Karpas-422 (cell line): Measurements from ENCODE around the gene FNDC4. TPM values are rescaled to one million over a fixed set of nuclear protein-coding genes. Genes with fewer than 3 reads are reported as not detected.

Source experiments
- DNase-seq: peaks from one replicate; pipeline ENCODE4 v3.0.0-alpha.2; 2015
- H2AFZ ChIP-seq: fragments of 200-600 bp; sonication (generic); 2 replicates; pipeline ENCODE4 v1.6.1; 2014; ENCODE audit warnings: antibody characterized with exemption, low read length, mixed read lengths
- H3K27ac ChIP-seq: fragments of 200-600 bp; sonication (generic); 2 replicates; pipeline ENCODE4 v1.5.1; 2014; ENCODE audit warnings: mild to moderate bottlenecking, low read length, moderate library complexity
- H3K27me3 ChIP-seq: fragments of 200-600 bp; sonication (generic); 2 replicates; pipeline ENCODE4 v1.6.1; 2014; ENCODE audit warnings: low read length, mixed read lengths
- H3K36me3 ChIP-seq: fragments of 200-600 bp; sonication (generic); 2 replicates; pipeline ENCODE4 v1.6.1; 2014; ENCODE audit warnings: low read length, mixed read lengths; ENCODE audit not compliant: insufficient read depth
- H3K4me1 ChIP-seq: fragments of 200-600 bp; sonication (generic); 2 replicates; pipeline ENCODE4 v1.6.1; 2014; ENCODE audit warnings: mild to moderate bottlenecking, low read length, mixed read lengths
- H3K4me2 ChIP-seq: fragments of 200-600 bp; sonication (generic); 2 replicates; pipeline ENCODE4 v1.6.1; 2014; ENCODE audit warnings: low read length, low read depth, mild to moderate bottlenecking; ENCODE audit not compliant: poor library complexity, severe bottlenecking
- H3K4me3 ChIP-seq: fragments of 200-600 bp; sonication (generic); 2 replicates; pipeline ENCODE4 v1.5.1; 2014; ENCODE audit warnings: mild to moderate bottlenecking, antibody characterized with exemption, low read length, mixed read lengths
- H3K79me2 ChIP-seq: fragments of 200-600 bp; sonication (generic); 2 replicates; pipeline ENCODE4 v1.6.1; 2014; ENCODE audit warnings: mild to moderate bottlenecking, low read length, mixed read lengths
- H3K9ac ChIP-seq: fragments of 200-600 bp; sonication (generic); 2 replicates; pipeline ENCODE4 v1.6.0; 2014; ENCODE audit warnings: low read length
- H3K9me2 ChIP-seq: fragments of 200-600 bp; sonication (generic), shearing (Covaris generic); replicated peaks from 2 replicates; pipeline ENCODE4 v1.6.0; 2014; ENCODE audit warnings: mild to moderate bottlenecking, low read length, moderate library complexity; ENCODE audit not compliant: insufficient read depth
- H3K9me3 ChIP-seq: fragments of 300-700, 200-600 bp; sonication (generic); 2 replicates; pipeline ENCODE4 v1.6.1; 2014; ENCODE audit warnings: low read length, mixed read lengths
- H4K20me1 ChIP-seq: fragments of 200-600 bp; sonication (generic); 2 replicates; pipeline ENCODE4 v1.6.1; 2014; ENCODE audit warnings: mild to moderate bottlenecking, antibody characterized with exemption, low read length, low read depth; ENCODE audit not compliant: insufficient read depth
- small RNA-seq: library from RNA; depleted of rRNA; stranded (forward); fragments of <200 nt; gene quantifications from one replicate; pipeline ENCODE3, GENCODE V24; 2014
- total RNA-seq: library from RNA; depleted of rRNA; stranded (reverse); fragments of >200 nt; shearing (Covaris generic); gene quantifications from 2 replicates; pipeline ENCODE4 v1.2.3, GENCODE V29; 2014; ENCODE audit warnings: low replicate concordance; rRNA removed

FNDC4 gene
- total RNA-seq, 1 experiment from 2014 or later, result not detected

- Histone ChIP-seq H3K9ac (no peak overlapping the region), H3K27me3 (no peaks in the 10 kb centered on the region), H4K20me1 (no peaks in the 10 kb centered on the region), H3K27ac (no peak overlapping the region), H3K36me3 (peaks cover 6% of the 10 kb centered on the region; the same call in 1 of the 2 replicates), H3K9me2 (no peaks in the 10 kb centered on the region), H3K4me2 (no peak overlapping the region), H2AFZ (no peak overlapping the region), H3K9me3 (no peaks in the 10 kb centered on the region), H3K79me2 (no peaks in the 10 kb centered on the region), H3K4me3 (no peak overlapping the region), H3K4me1 (no peaks in the 10 kb centered on the region)
- no peak for DNase-seq
Measured at GRCh38 chr2:27445615-27446014, 49.4 kb downstream of the FNDC4 start.

- Histone ChIP-seq H3K4me1 (no peaks in the 10 kb centered on the region), H3K4me3 (no peak overlapping the region), H4K20me1 (no peaks in the 10 kb centered on the region), H2AFZ (no peak overlapping the region), H3K4me2 (no peak overlapping the region), H3K27me3 (no peaks in the 10 kb centered on the region), H3K79me2 (no peaks in the 10 kb centered on the region), H3K36me3 (peaks cover 9% of the 10 kb centered on the region; the same call in 1 of the 2 replicates), H3K9ac (no peak overlapping the region), H3K27ac (no peak overlapping the region), H3K9me2 (no peaks in the 10 kb centered on the region), H3K9me3 (no peaks in the 10 kb centered on the region)
- DNase-seq, result no peak
Measured at GRCh38 chr2:27445155-27445554, 49.8 kb downstream of the FNDC4 start.

GRCh38 chr2:27442920-27443282, 52.1 kb downstream of the FNDC4 start:
- Histone ChIP-seq H3K36me3 (peaks cover 9% of the 10 kb centered on the region; the same call in 1 of the 2 replicates), H3K4me3 (no peak overlapping the region), H3K9me3 (no peaks in the 10 kb centered on the region), H3K27ac (no peak overlapping the region), H3K9me2 (no peaks in the 10 kb centered on the region), H3K4me1 (no peaks in the 10 kb centered on the region), H3K9ac (no peak overlapping the region), H2AFZ (no peak overlapping the region), H3K79me2 (no peaks in the 10 kb centered on the region), H4K20me1 (no peaks in the 10 kb centered on the region), H3K4me2 (no peak overlapping the region), H3K27me3 (no peaks in the 10 kb centered on the region)
- DNase-seq, result no peak

GRCh38 chr2:27441958-27442919, 52.8 kb downstream of the FNDC4 start, which contains the start of gene KRTCAP3:
Gene KRTCAP3 (plus strand): TSS chr2:27442381. CDS start chr2:27442413, 32 bp downstream.
- Histone ChIP-seq H3K4me2 (no peak within 1 kb of the TSS), H3K9ac (no peak within 1 kb of the TSS), H3K36me3 (peaks cover 9% of the 10 kb centered on the region; the same call in 1 of the 2 replicates)

More at GRCh38 chr2:27441958-27442919, 52.8 kb downstream of the FNDC4 start, which contains the start of gene KRTCAP3:
- no peak within 1 kb of the TSS for H3K27ac ChIP-seq
- H4K20me1 ChIP-seq, result no peaks in the 10 kb centered on the region
- H3K9me3 ChIP-seq, result no peaks in the 10 kb centered on the region
- H3K9me2 ChIP-seq, result no peaks in the 10 kb centered on the region
- no peaks in the 10 kb centered on the region for H3K79me2 ChIP-seq
- no peaks in the 10 kb centered on the region for H3K4me1 ChIP-seq
- no peak for DNase-seq
- H3K27me3 ChIP-seq, result no peaks in the 10 kb centered on the region
- H3K4me3 ChIP-seq, result no peak within 1 kb of the TSS
- no peak within 1 kb of the TSS for H2AFZ ChIP-seq

Small RNA genes lying within 50 kb of the gene (small RNA-seq; reads per million reads assigned to genes)
- not detected for gene RNU6-986P

Other genes with a start within 250 kb of the FNDC4 start
- 0.19 and 0.29 TPM in 2 replicates for gene SLC30A3, start 232.2 kb downstream of the FNDC4 start, total RNA-seq
- not detected in 2 replicates for gene DNAJC5G, start 219.8 kb downstream of the FNDC4 start, total RNA-seq
- not detected in 2 replicates for gene TRIM54, start 212.8 kb downstream of the FNDC4 start, total RNA-seq
- gene UCN, start 186.8 kb downstream of the FNDC4 start, total RNA-seq, result 2.5 and 7.1 TPM in 2 replicates
- 103 and 126 TPM in 2 replicates for gene MPV17, start 172.1 kb downstream of the FNDC4 start, total RNA-seq
- gene GTF3C2, start 138.4 kb downstream of the FNDC4 start, total RNA-seq, result 44.2 and 79.0 TPM in 2 replicates
- gene EIF2B4, start 124.9 kb downstream of the FNDC4 start, total RNA-seq, result 30.6 and 35.3 TPM in 2 replicates
- 77.4 and 116 TPM in 2 replicates for gene SNX17, start 124.6 kb downstream of the FNDC4 start, total RNA-seq
- 7.0 and 12.6 TPM in 2 replicates for gene ZNF513, start 114.5 kb downstream of the FNDC4 start, total RNA-seq
- gene PPM1G, start 85.6 kb downstream of the FNDC4 start, total RNA-seq, result 66.9 and 79.6 TPM in 2 replicates
- gene NRBP1, start 66.6 kb downstream of the FNDC4 start, total RNA-seq, result 27.1 and 30.7 TPM in 2 replicates
- 0.61 TPM in 1 of 2 replicates, not detected in the other for gene KRTCAP3, start 52.8 kb downstream of the FNDC4 start, total RNA-seq
- gene IFT172, start 5.5 kb downstream of the FNDC4 start, total RNA-seq, result 29.1 and 35.9 TPM in 2 replicates
- gene GCKR, start 1.6 kb upstream of the FNDC4 start, total RNA-seq, result not detected in 2 replicates
- gene ZNF512, start 87.8 kb upstream of the FNDC4 start, total RNA-seq, result 38.3 and 43.7 TPM in 2 replicates
- gene CCDC121, start 133.8 kb upstream of the FNDC4 start, total RNA-seq, result 1.2 and 2.9 TPM in 2 replicates
- 24.4 and 30.0 TPM in 2 replicates for gene GPN1, start 133.8 kb upstream of the FNDC4 start, total RNA-seq
- gene SUPT7L, start 168.4 kb upstream of the FNDC4 start, total RNA-seq, result 27.9 and 47.9 TPM in 2 replicates
- 19.8 and 30.1 TPM in 2 replicates for gene SLC4A1AP, start 168.7 kb upstream of the FNDC4 start, total RNA-seq